NK-92 (cell line): ENCODE results near the gene TANGO2.
"Not testable (repeated sequence)": the region's sequence is repeated elsewhere in the genome, so short reads cannot be mapped to it uniquely, and the experiment has no call there.

Experiments used
- DNase-seq: peaks from one replicate; lab custom pipeline; 2025; ENCODE audit not compliant: unreplicated experiment; lab: John Stamatoyannopoulos, UW

The TANGO2 gene

GRCh38 chr22:20060700-20061480 lies 40.0 kb downstream of the TANGO2 start:
- no peak for DNase-seq

- DNase-seq, result no peak
Observed at GRCh38 chr22:20061481-20061861, 40.6 kb downstream of the TANGO2 start.

GRCh38 chr22:20062043-20062765 lies 41.3 kb downstream of the TANGO2 start:
- DNase-seq, result no peak

GRCh38 chr22:20062766-20063083 lies 41.8 kb downstream of the TANGO2 start:
- DNase-seq, result no peak

GRCh38 chr22:20063271-20064139 lies 42.6 kb downstream of the TANGO2 start:
- DNase-seq, result no peak

- no peak for DNase-seq
Observed at GRCh38 chr22:20064140-20064480, 43.2 kb downstream of the TANGO2 start.

GRCh38 chr22:20064545-20065262 lies 43.8 kb downstream of the TANGO2 start:
- DNase-seq, result no peak

- DNase-seq, result no peak
Observed at GRCh38 chr22:20065896-20066616, 45.1 kb downstream of the TANGO2 start.

GRCh38 chr22:20066617-20067383 lies 45.9 kb downstream of the TANGO2 start:
- DNase-seq, result no peak

GRCh38 chr22:20067384-20067682 lies 46.4 kb downstream of the TANGO2 start:
- not testable (repeated sequence) for DNase-seq

GRCh38 chr22:20068640-20069039 lies 47.7 kb downstream of the TANGO2 start:
- no peak for DNase-seq

- DNase-seq, result no peak
Observed at GRCh38 chr22:20069331-20070042, 48.6 kb downstream of the TANGO2 start.

- DNase-seq, result no peak
Observed at GRCh38 chr22:20071524-20071972, 50.6 kb downstream of the TANGO2 start.

GRCh38 chr22:20076627-20077172 lies 55.8 kb downstream of the TANGO2 start:
- no peak for DNase-seq

GRCh38 chr22:20079745-20080444 lies 59.0 kb downstream of the TANGO2 start, which contains the start of gene DGCR8:
DGCR8 (plus strand) TSS chr22:20080241; CDS start chr22:20085964, 5,723 bp downstream.
- no peak for DNase-seq

- DNase-seq, result no peak
Observed at GRCh38 chr22:20080445-20080775, 59.5 kb downstream of the TANGO2 start.

GRCh38 chr22:20080776-20081654 lies 60.1 kb downstream of the TANGO2 start:
- no peak for DNase-seq
